HL-60 (cell line): ENCODE data around the gene DHRS7B.

Experiments
- DNase-seq, 2 experiments: peaks; one replicate each; pipeline ENCODE4 v3.0.0-alpha.2; 2010 to 2020; ENCODE audit warnings: low read depth in 1 of 2, low spot score in 1 of 2
- H3K27ac ChIP-seq: fragments of 250-450 bp; sonication (Bioruptor Pico); replicated peaks from 2 replicates; pipeline ENCODE4 v1.5.1; 2020; ENCODE audit warnings: mild to moderate bottlenecking, moderate library complexity
- H3K27me3 ChIP-seq: fragments of 250-450 bp; sonication (Bioruptor Pico); 2 replicates; pipeline ENCODE4 v1.5.1; 2021; ENCODE audit warnings: mild to moderate bottlenecking, moderate library complexity; ENCODE audit not compliant: insufficient read depth, poor library complexity, severe bottlenecking
- H3K4me3 ChIP-seq: replicated peaks from 2 replicates; pipeline ENCODE4 v1.5.1; 2011; ENCODE audit warnings: mild to moderate bottlenecking, control low read depth, low read length; ENCODE audit not compliant: insufficient read depth
- GABPA ChIP-seq: IDR thresholded peaks from 2 replicates; pipeline ENCODE4 v1.6.1; 2012; ENCODE audit warnings: low read depth
- POLR2AphosphoS5 ChIP-seq: IDR thresholded peaks from 2 replicates; pipeline ENCODE4 v1.6.1; 2012; ENCODE audit warnings: low read depth
- SPI1 ChIP-seq: IDR thresholded peaks from 2 replicates; pipeline ENCODE4 v1.6.1; 2012; ENCODE audit warnings: low read depth, mild to moderate bottlenecking, borderline replicate concordance
- TF ChIP-seq, protein P1 (sequence below): IDR thresholded peaks from one replicate; pipeline ENCODE4 v1.5.1; 2011; ENCODE audit warnings: low read length, control low read depth, inconsistent platforms; ENCODE audit not compliant: insufficient read depth
- TF ChIP-seq, protein P2 (sequence below): IDR thresholded peaks from 2 replicates; pipeline ENCODE4 v1.6.1; 2012; ENCODE audit warnings: low read depth; ENCODE audit not compliant: insufficient replicate concordance

DHRS7B gene

DNA sequence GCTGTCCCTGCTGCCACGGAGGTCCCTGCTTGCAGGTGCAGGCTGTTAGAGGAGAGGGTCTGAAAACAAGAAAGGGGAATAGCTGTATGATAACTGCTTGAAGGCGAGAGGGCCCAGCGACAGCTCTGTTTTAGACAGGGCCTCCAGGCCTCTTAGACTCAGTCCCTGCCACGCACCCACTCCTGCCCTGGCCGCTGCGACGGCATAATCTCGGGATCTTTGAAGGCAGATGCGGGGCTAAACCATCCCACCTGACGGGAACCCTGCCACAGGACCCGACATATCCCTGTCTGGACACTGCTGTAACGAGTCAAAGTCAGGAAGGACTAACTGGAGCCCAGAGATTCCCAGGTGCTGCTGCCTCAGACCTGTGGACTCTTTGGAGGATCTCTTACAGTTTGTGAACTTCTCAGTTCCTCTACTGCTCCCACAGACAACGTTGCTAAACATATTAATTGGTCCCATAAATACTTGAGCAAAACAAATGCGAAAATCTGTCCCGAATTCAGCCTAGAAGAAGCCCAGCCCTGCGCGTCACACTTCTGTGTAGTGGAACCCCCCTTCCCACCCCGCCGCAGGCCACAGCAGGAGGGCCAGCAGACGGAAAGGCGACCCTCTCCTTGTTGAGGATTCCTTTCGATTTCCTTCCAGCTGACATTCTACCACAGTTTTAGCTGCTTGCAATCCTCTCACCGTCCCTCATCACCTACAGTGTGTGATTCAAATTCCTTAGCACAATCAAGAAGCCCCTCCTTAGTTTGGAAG is 88.2 kb downstream of the DHRS7B start:
- peak in 1 of 2 experiments; percentile 28 for DNase-seq
- peak overlapping the region; percentile 87 for H3K4me3 ChIP-seq
- TF ChIP-seq, protein P1, sequence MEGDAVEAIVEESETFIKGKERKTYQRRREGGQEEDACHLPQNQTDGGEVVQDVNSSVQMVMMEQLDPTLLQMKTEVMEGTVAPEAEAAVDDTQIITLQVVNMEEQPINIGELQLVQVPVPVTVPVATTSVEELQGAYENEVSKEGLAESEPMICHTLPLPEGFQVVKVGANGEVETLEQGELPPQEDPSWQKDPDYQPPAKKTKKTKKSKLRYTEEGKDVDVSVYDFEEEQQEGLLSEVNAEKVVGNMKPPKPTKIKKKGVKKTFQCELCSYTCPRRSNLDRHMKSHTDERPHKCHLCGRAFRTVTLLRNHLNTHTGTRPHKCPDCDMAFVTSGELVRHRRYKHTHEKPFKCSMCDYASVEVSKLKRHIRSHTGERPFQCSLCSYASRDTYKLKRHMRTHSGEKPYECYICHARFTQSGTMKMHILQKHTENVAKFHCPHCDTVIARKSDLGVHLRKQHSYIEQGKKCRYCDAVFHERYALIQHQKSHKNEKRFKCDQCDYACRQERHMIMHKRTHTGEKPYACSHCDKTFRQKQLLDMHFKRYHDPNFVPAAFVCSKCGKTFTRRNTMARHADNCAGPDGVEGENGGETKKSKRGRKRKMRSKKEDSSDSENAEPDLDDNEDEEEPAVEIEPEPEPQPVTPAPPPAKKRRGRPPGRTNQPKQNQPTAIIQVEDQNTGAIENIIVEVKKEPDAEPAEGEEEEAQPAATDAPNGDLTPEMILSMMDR, result no peak
- TF ChIP-seq, protein P2, sequence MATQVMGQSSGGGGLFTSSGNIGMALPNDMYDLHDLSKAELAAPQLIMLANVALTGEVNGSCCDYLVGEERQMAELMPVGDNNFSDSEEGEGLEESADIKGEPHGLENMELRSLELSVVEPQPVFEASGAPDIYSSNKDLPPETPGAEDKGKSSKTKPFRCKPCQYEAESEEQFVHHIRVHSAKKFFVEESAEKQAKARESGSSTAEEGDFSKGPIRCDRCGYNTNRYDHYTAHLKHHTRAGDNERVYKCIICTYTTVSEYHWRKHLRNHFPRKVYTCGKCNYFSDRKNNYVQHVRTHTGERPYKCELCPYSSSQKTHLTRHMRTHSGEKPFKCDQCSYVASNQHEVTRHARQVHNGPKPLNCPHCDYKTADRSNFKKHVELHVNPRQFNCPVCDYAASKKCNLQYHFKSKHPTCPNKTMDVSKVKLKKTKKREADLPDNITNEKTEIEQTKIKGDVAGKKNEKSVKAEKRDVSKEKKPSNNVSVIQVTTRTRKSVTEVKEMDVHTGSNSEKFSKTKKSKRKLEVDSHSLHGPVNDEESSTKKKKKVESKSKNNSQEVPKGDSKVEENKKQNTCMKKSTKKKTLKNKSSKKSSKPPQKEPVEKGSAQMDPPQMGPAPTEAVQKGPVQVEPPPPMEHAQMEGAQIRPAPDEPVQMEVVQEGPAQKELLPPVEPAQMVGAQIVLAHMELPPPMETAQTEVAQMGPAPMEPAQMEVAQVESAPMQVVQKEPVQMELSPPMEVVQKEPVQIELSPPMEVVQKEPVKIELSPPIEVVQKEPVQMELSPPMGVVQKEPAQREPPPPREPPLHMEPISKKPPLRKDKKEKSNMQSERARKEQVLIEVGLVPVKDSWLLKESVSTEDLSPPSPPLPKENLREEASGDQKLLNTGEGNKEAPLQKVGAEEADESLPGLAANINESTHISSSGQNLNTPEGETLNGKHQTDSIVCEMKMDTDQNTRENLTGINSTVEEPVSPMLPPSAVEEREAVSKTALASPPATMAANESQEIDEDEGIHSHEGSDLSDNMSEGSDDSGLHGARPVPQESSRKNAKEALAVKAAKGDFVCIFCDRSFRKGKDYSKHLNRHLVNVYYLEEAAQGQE, result no peak
- TF ChIP-seq GABPA, result no peak

DNA sequence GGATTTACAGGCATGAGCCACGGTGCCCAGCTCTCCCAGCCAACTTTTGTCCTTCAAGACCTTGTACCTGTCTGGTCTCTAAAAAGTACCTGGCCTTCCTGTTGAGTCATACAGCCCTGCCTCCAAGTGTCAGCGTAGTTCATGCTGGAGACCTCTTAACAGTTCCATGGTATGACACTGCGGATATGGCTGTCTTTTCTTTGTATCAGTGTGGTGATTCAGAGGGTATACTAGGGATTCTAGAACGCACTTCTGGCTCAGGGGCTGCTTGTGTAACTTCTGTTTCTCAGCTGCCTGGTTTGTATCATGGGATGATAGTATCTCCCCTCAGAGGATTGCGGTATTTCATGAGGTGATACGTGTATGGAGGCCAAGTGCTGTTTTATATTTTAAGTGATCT is 89.2 kb downstream of the DHRS7B start:
- TF ChIP-seq GABPA (no peak), POLR2AphosphoS5 (no peak), SPI1 (no peak)
- TF ChIP-seq, protein P1, result no peak
- TF ChIP-seq, protein P2, result no peak
- Histone ChIP-seq H3K4me3 (no peak overlapping the region), H3K27me3 (no peaks in the 10 kb centered on the region), H3K27ac (no peak overlapping the region)
- peak in 1 of 2 experiments; percentile 27 for DNase-seq

More for the DNA sequence above, 88.2 kb downstream of the DHRS7B start:
- peak overlapping the region; percentile 99 for H3K27ac ChIP-seq
- H3K27me3 ChIP-seq, result no peaks in the 10 kb centered on the region

DNA sequence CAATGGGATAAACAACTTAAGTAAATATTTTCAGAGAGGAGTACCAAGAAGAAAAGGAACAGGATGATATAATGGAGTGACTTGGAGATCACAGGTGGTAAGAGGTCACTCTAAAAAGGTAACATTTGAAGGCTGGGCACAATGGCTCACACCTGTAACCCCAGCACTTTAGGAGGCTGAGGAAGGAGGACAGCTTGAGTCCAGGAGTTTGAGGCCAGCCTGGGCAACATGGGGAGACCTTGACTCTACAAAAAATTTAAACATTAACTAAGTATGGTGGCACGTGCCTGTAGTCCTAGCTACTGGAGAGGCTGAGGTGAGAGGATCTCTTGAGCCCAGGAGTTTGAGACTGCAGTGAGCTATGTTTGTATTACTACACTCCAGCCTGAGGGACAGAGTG is 90.6 kb downstream of the DHRS7B start:
- DNase-seq, result no peak
- no peak overlapping the region for H3K4me3 ChIP-seq
- H3K27me3 ChIP-seq, result no peaks in the 10 kb centered on the region
- TF ChIP-seq SPI1 (no peak), POLR2AphosphoS5 (no peak), GABPA (no peak)
- TF ChIP-seq, protein P1, result no peak
- TF ChIP-seq, protein P2, result no peak
- no peak overlapping the region for H3K27ac ChIP-seq
